HepG2 (cell line): ENCODE data around the gene FAM234B.

Experiments used
- AKAP8 ChIP-seq: sonication (generic); formaldehyde crosslinking; IDR thresholded peaks from 2 replicates; pipeline ENCODE4 v1.5.1; 2020; ENCODE audit warnings: mild to moderate bottlenecking, missing genetic modification reagents
- BHLHE40 ChIP-seq: IDR thresholded peaks from 2 replicates; pipeline ENCODE4 v1.6.1; 2011; ENCODE audit warnings: low read length, improper control_type of control experiment
- POLR2A ChIP-seq, 2 experiments: IDR thresholded peaks; 2 replicates each; pipeline ENCODE4 v1.6.1; 2011; ENCODE audit warnings: low read depth in 2 of 2, low read length in 2 of 2, mild to moderate bottlenecking in 1 of 2, moderate library complexity in 1 of 2; ENCODE audit not compliant: insufficient read depth in 1 of 2
- RCOR2 ChIP-seq: IDR thresholded peaks from 2 replicates; pipeline ENCODE4 v1.6.1; 2016; ENCODE audit warnings: missing biosample characterization, missing genetic modification reagents
- SIN3A ChIP-seq: IDR thresholded peaks from 2 replicates; pipeline ENCODE4 v1.6.1; 2011; ENCODE audit warnings: low read depth, mild to moderate bottlenecking, control low read depth, low read length, borderline replicate concordance

GRCh38 chr12:13002301-13003097 lies 41.7 kb upstream of the FAM234B start:
- TF ChIP-seq SIN3A = no peak
- TF ChIP-seq AKAP8 (CRISPR knock-in tag) = no peak
- no peak for TF ChIP-seq RCOR2 (CRISPR knock-in tag)
- no peak for TF ChIP-seq BHLHE40
- no peak for TF ChIP-seq POLR2A (IDR thresholded peaks at IDR 0.05; ENCODE audit: insufficient read depth in 1 of 2, low read depth in 2 of 2, low read length in 2 of 2)
